Gastroesophageal sphincter (tissue), 3 donors: Measurements from ENCODE around the gene CDK5.
"Not testable (repeated sequence)": the region's sequence is repeated elsewhere in the genome, so short reads cannot be mapped to it uniquely, and the experiment has no call there.

Experiments used
- CTCF ChIP-seq, 4 experiments: fragments of 200-600 bp in 2 of 4; fragments of 450-650 bp in 2 of 4; sonication (generic) in 1 of 4; IDR thresholded peaks; one replicate each; pipeline ENCODE4 v1.5.1; 2017 to 2019; ENCODE audit warnings: antibody characterized with exemption in 4 of 4, mild to moderate bottlenecking in 2 of 4, moderate library complexity in 2 of 4
- EP300 ChIP-seq: sonication (generic); formaldehyde crosslinking; IDR thresholded peaks from one replicate; pipeline ENCODE4 v1.6.1; 2017; ENCODE audit warnings: antibody characterized with exemption, mild to moderate bottlenecking
- POLR2A ChIP-seq, 2 donors: fragments of 450-650 bp; IDR thresholded peaks; one replicate each; pipeline ENCODE4 v1.6.1; 2017; ENCODE audit warnings: antibody characterized with exemption in 2 of 2, mild to moderate bottlenecking in 2 of 2, moderate library complexity in 1 of 2

DNA sequence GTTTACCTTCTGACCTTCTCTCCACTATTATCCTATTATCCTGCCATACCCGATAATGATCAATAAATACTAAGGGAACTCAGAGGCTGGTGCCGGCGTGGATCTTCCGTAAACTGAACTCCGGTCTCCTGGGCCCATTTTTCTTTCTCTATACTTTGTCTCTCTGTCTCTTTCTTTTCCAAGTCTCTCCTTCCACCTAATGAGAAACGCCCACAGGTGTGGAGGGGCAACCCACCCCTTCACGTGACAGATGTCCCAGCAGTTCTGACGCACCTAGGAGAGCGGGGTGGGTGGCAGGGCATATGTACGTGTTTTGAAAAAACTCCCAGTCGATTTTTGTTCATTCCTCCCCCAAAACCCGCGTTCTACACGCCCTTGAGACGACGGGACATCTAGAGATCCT lies 30.0 kb downstream of the CDK5 start:
- TF ChIP-seq POLR2A (IDR thresholded peaks at IDR 0.05); CTCF (IDR thresholded peaks at IDR 0.05); EP300: not testable (repeated sequence)
